Transverse colon (tissue), 4 donors: ENCODE measurements around the gene CELF4. TPM values are rescaled to one million over a fixed set of nuclear protein-coding genes. Genes with fewer than 3 reads are reported as not detected.
A peak's percentile ranks its signal among the peaks of the same experiment; 100 is the strongest.

ENCODE experiments used
- DNase-seq: peaks from one replicate; pipeline ENCODE4 v3.0.0-alpha.2; 2019
- H3K27ac ChIP-seq, 4 donors: fragments of 200-600 bp; sonication (generic); 2 replicates each; pipeline ENCODE4 v1.5.1; 2016 to 2018; ENCODE audit warnings: inconsistent platforms in 4 of 4
- H3K27me3 ChIP-seq: fragments of 200-600 bp; sonication (generic); 2 replicates; pipeline ENCODE4 v1.5.1; 2017; ENCODE audit warnings: inconsistent platforms
- H3K36me3 ChIP-seq, 4 donors: fragments of 200-600 bp; sonication (generic); 2 replicates each; pipeline ENCODE4 v1.5.1; 2017 to 2019; ENCODE audit warnings: inconsistent platforms in 4 of 4
- H3K4me1 ChIP-seq, 4 donors: fragments of 200-600 bp; sonication (generic); 2 replicates each; pipeline ENCODE4 v1.5.1; 2017 to 2020; ENCODE audit warnings: inconsistent platforms in 4 of 4
- H3K4me3 ChIP-seq, 4 donors: fragments of 200-600 bp; sonication (generic); 1 replicate in 1 of 4; 2 replicates in 3 of 4; pipeline versions ENCODE4 v1.5.1 to v1.6.1; 2017 to 2019; ENCODE audit warnings: inconsistent platforms in 4 of 4
- H3K9me3 ChIP-seq, 2 donors: fragments of 200-600 bp; sonication (generic); 2 replicates each; pipeline ENCODE4 v1.5.1; 2017 to 2019; ENCODE audit warnings: inconsistent platforms in 2 of 2
- EP300 ChIP-seq: sonication (generic); formaldehyde crosslinking; IDR thresholded peaks from one replicate; pipeline ENCODE4 v1.6.1; 2017; ENCODE audit warnings: antibody characterized with exemption, low read depth
- POLR2A ChIP-seq: fragments of 450-650 bp; IDR thresholded peaks from one replicate; pipeline ENCODE4 v1.6.1; 2016; ENCODE audit warnings: antibody characterized with exemption, mild to moderate bottlenecking, moderate library complexity
- POLR2AphosphoS5 ChIP-seq, 3 donors: sonication (generic); formaldehyde crosslinking; IDR thresholded peaks; one replicate each; pipeline ENCODE4 v1.6.1; 2016; ENCODE audit warnings: antibody characterized with exemption in 3 of 3
- WGBS, 2 donors: methylation state at CpG; one replicate each; pipeline ENCODE4 v1.1.5; 2018; ENCODE audit warnings: low coverage in 1 of 2; 5-methylcytosine and 5-hydroxymethylcytosine counted together
- in situ Hi-C, 4 donors: fragments of 200-750 bp; cut with MboI; loops; one replicate each; pipeline versions ENCODE4 v1.15.0 to v1.15.1; 2017; ENCODE audit warnings: low sequenced_read_pairs in 3 of 4, low pct_ligation_motif_present in 1 of 4, low pct_unique_long_range_greater_than_20kb in 1 of 4
- intact Hi-C: fragments of 100-400 bp; cut with DNase I; formaldehyde crosslinking; loops from one replicate; pipeline ENCODE4 v1.15.1; 2023; ENCODE audit warnings: low total_unique reads
- total RNA-seq, 4 donors: library from RNA; depleted of rRNA; stranded (reverse); fragments of >200 nt; gene quantifications; one replicate each; pipeline ENCODE4 v1.1.0, GENCODE V29; 2016
- TF ChIP-seq, protein P1 (sequence below), 5 experiments: fragments of 200-600 bp in 3 of 5; fragments of 450-650 bp in 2 of 5; sonication (generic) in 3 of 5; IDR thresholded peaks; 1 replicate in 2 of 5; 2 replicates in 3 of 5; pipeline ENCODE4 v1.5.1; 2016 to 2017; ENCODE audit warnings: antibody characterized with exemption in 5 of 5, inconsistent platforms in 3 of 5, mild to moderate bottlenecking in 2 of 5, moderate library complexity in 1 of 5

The CELF4 gene
- total RNA-seq, 4 donors from 2014 or later = 0.14 to 0.75 TPM; not detected in 2

DNA sequence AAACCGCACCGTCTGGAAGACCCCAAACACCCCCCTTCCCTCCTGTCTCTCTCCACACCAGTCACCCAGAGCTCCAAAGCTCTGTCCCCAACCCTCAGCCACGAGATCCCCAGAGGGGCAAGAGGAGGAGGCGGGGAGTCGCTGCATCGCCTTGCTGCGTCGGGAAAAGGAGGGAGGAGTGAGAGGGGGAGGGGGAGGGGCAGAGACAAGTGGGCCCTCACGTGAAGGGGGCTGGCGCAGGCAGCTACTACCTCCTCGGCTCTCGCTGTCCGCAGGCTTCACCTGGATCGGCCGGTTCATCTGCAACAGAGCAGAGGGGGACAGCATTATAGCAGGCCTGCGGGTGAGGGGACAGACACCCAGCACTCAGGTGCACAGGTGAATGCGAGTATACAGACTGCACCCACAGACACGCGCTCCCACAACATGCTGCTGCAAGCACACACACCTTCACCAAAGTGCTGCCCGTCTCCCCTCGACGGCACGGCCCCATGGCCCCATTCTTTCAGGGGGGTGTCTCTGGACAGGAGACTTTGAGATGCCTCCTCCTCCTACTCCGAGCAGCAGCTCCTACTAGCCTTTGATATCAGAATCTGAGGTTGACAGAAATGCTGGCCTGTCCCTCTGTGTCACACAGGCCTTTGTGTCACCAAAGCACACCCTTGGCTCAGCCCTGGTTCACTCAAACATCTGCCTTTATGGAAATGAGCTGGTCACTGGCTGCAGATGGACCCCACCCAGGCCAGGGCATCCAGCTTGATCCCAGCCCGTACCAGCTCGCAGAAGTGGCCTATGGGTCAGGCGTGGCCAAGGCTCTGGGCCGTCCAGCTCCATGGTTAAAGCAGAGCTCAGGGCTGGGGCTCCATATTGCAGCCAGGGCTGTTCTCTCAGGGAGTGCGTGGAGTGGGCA, 243.8 kb downstream of the CELF4 start:
- Histone ChIP-seq H3K27me3 (peaks cover 4% of the 10 kb centered on the region), H3K9me3 (no peaks in the 10 kb centered on the region), H3K27ac (no peak overlapping the region), H3K4me1 (no peaks in the 10 kb centered on the region), H3K4me3 (no peak overlapping the region), H3K36me3 (no peaks in the 10 kb centered on the region)
- intact Hi-C loops = no loop called here
- in situ Hi-C loops = no loop called here
- no peak for TF ChIP-seq POLR2A
- TF ChIP-seq, protein P1, sequence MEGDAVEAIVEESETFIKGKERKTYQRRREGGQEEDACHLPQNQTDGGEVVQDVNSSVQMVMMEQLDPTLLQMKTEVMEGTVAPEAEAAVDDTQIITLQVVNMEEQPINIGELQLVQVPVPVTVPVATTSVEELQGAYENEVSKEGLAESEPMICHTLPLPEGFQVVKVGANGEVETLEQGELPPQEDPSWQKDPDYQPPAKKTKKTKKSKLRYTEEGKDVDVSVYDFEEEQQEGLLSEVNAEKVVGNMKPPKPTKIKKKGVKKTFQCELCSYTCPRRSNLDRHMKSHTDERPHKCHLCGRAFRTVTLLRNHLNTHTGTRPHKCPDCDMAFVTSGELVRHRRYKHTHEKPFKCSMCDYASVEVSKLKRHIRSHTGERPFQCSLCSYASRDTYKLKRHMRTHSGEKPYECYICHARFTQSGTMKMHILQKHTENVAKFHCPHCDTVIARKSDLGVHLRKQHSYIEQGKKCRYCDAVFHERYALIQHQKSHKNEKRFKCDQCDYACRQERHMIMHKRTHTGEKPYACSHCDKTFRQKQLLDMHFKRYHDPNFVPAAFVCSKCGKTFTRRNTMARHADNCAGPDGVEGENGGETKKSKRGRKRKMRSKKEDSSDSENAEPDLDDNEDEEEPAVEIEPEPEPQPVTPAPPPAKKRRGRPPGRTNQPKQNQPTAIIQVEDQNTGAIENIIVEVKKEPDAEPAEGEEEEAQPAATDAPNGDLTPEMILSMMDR (IDR thresholded peaks at IDR 0.05) = no peak
- no peak for TF ChIP-seq POLR2AphosphoS5 (IDR thresholded peaks at IDR 0.05)
- TF ChIP-seq EP300 = no peak
- no peak for DNase-seq
- WGBS, 2 donors = 75% methylated on average over 27 of the region's 29 CpGs; no CpG with 5 or more reads in 1 of the 2 donors

DNA sequence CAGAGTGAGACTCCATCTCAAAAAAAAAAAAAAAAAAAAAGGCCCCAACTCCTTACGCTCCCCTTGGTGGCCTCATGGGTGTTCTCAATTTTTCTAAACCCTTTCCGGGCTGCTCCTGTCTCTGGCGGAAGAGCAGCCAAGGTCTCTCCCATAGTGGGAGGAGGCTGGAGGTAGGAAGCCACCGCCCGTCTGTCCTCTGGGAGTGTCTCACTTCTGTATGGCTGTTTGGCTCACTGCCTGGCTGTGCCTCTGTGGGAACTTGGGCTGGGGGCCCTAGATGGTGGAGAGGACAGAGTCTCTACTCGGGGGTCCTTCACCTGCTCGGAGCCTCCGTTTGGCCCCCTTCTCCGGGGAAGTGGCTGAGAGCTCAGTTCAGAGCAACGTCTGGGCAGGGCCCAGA, 245.3 kb downstream of the CELF4 start:
- intact Hi-C loops = no loop called here
- peak; percentile 42 for DNase-seq
- H3K4me3 ChIP-seq = no peak overlapping the region
- 66% methylated on average over 10 of the region's 10 CpGs; no CpG with 5 or more reads in 1 of the 2 donors for WGBS, 2 donors
- no peak overlapping the region for H3K27ac ChIP-seq
- H3K4me1 ChIP-seq = no peaks in the 10 kb centered on the region
- TF ChIP-seq, protein P1 (IDR thresholded peaks at IDR 0.05) = no peak
- TF ChIP-seq POLR2A (no peak), EP300 (no peak), POLR2AphosphoS5 (IDR thresholded peaks at IDR 0.05) (no peak)
- H3K27me3 ChIP-seq = peaks cover 4% of the 10 kb centered on the region
- in situ Hi-C loops = no loop called here
- no peaks in the 10 kb centered on the region for H3K36me3 ChIP-seq
- H3K9me3 ChIP-seq = no peaks in the 10 kb centered on the region

DNA sequence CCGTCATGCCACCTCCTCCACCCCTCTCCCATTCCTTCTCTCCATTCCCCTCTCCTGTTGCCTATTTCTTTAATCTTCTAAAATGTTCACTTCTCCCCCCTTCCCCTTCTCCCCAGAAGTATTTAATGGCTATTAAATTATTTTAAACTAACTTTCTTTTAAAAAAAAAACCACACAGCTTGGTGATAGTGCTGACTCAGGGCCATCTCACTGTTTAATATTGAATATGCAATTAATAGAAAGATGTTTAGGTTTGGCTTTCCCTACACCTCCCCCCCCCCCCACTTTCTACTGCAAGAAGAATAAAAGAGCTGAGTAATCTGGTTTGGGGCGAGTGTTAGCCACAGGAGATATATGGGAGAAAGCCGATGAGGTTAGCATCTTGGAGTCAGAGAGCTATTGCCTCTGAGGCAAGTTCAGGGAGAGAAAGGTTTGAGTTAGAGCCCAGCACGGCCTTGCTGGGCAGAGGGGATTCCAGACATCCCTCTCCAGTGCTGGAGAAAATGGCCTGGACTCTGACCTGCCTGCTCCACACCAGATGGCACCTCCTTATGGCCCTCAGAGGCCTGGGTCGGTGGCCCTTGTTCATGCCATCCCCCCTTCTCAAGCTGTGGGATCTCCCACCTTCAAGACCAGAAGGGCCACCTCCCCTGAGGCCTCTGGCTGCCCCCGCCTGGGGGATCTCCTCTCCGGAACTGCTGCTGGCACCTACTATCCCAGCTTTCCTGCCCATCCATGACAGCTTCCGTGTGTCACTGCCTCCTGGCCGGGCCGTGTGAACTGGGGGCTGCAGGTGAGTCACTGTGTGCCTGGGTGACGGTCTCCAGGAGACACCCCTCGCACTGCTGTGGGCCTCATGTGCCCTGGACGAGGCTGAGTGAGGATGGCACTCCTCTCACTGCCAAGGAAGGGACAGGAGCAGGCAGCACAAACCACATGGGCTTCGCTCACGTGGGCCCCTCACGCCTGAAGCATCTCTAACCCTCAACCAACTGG, 246.9 kb downstream of the CELF4 start:
- peaks cover 4% of the 10 kb centered on the region for H3K27me3 ChIP-seq
- TF ChIP-seq POLR2A (no peak), POLR2AphosphoS5 (IDR thresholded peaks at IDR 0.05) (no peak), EP300 (no peak)
- TF ChIP-seq, protein P1 (IDR thresholded peaks at IDR 0.05) = no peak
- no peak overlapping the region for H3K27ac ChIP-seq
- in situ Hi-C loops = no loop called here
- DNase-seq = no peak
- 80 to 90% methylated on average over 4 to 15 of the region's 16 CpGs for whole genome bisulfite sequencing, 2 donors
- no peak overlapping the region for H3K4me3 ChIP-seq
- H3K36me3 ChIP-seq = no peaks in the 10 kb centered on the region
- no peaks in the 10 kb centered on the region for H3K9me3 ChIP-seq
- intact Hi-C loops = no loop called here
- no peaks in the 10 kb centered on the region for H3K4me1 ChIP-seq

DNA sequence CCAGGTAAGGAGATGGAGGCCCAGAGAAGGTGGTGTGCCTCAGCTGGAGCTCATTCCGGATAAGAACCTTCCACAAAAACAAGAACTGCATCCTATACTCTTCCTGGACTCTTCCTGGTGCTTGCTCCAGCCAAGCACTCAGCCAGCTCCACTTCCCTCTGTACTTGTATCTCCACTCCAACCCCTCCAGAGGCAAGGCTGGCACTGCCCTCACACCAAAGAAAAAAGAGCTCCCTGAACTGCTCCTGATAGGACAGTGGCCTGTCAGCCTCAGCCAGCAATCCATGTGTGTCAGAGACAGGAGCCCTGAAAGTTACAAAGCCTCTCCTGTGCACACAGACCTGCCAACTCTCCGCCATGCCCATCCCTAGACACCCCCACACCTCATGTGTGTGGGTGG, 248.1 kb downstream of the CELF4 start:
- intact Hi-C loops = no loop called here
- H3K9me3 ChIP-seq = no peaks in the 10 kb centered on the region
- WGBS, 2 donors = 75 to 83% methylated on average over 1 to 2 of the region's 2 CpGs
- TF ChIP-seq, protein P1 (IDR thresholded peaks at IDR 0.05) = no peak
- TF ChIP-seq POLR2AphosphoS5 (IDR thresholded peaks at IDR 0.05) = no peak
- TF ChIP-seq POLR2A = no peak
- TF ChIP-seq EP300 = no peak
- no peaks in the 10 kb centered on the region for H3K4me1 ChIP-seq
- in situ Hi-C loops = no loop called here
- DNase-seq = no peak
- no peaks in the 10 kb centered on the region for H3K36me3 ChIP-seq
- no peak overlapping the region for H3K4me3 ChIP-seq
- no peak overlapping the region for H3K27ac ChIP-seq
- H3K27me3 ChIP-seq = no peaks in the 10 kb centered on the region
